A673 (cell line): ENCODE results near the gene DISP3. TPM values are rescaled to one million over a fixed set of nuclear protein-coding genes. Genes with fewer than 3 reads are reported as not detected.

Experiments used
- BruUV-seq: library from RNA; stranded (reverse); fragments of 400-500 nt; replicated peaks from 2 replicates; lab custom pipeline; 2021; lab: Mats Ljungman, UMichigan
- CTCF ChIA-PET: fragments of 300-600 bp; sonication (Branson Sonifier 250); formaldehyde crosslinking; loops from one replicate; lab custom pipeline; 2022; ENCODE audit warnings: antibody characterized with exemption; lab: Charles Lee
- POLR2A ChIA-PET: fragments of 300-600 bp; sonication (Branson Sonifier 250); formaldehyde crosslinking; loops from one replicate; lab custom pipeline; 2022; ENCODE audit warnings: antibody characterized with exemption; ENCODE audit not compliant: low non-redundant PET; lab: Charles Lee
- DNase-seq: peaks from one replicate; pipeline ENCODE4 v3.0.0-alpha.2; 2015; ENCODE audit warnings: low spot score
- H3K27ac ChIP-seq: fragments of 200-600 bp; sonication (generic); 2 replicates; pipeline ENCODE4 v1.5.1; 2016; ENCODE audit warnings: mixed run types, low read depth, mild to moderate bottlenecking, mixed read lengths, antibody characterized with exemption, low read length; ENCODE audit not compliant: poor library complexity, severe bottlenecking
- H3K27me3 ChIP-seq: fragments of 200-600 bp; sonication (generic); replicated peaks from 2 replicates; pipeline ENCODE4 v1.6.1; 2017; ENCODE audit warnings: mixed run types, low read depth, mild to moderate bottlenecking, mixed read lengths, antibody characterized with exemption, low read length; ENCODE audit not compliant: insufficient read depth, poor library complexity
- H3K36me3 ChIP-seq: fragments of 200-600 bp; sonication (generic); 2 replicates; pipeline ENCODE4 v1.6.1; 2016; ENCODE audit warnings: mixed run types, mild to moderate bottlenecking, mixed read lengths, antibody characterized with exemption, low read length; ENCODE audit not compliant: insufficient read depth, poor library complexity, severe bottlenecking
- H3K4me1 ChIP-seq: fragments of 200-600 bp; sonication (generic); 2 replicates; pipeline ENCODE4 v1.6.1; 2017; ENCODE audit warnings: mixed run types, mild to moderate bottlenecking, mixed read lengths, antibody characterized with exemption, low read length; ENCODE audit not compliant: insufficient read depth, poor library complexity, severe bottlenecking
- H3K4me3 ChIP-seq: fragments of 200-600 bp; sonication (generic); 2 replicates; pipeline ENCODE4 v1.5.1; 2016; ENCODE audit warnings: low read depth, mixed run types, mild to moderate bottlenecking, mixed read lengths, low read length; ENCODE audit not compliant: poor library complexity, severe bottlenecking
- H3K9me3 ChIP-seq: fragments of 200-600 bp; sonication (generic); 2 replicates; pipeline ENCODE4 v1.6.1; 2016; ENCODE audit warnings: mixed run types, low read depth, mild to moderate bottlenecking, mixed read lengths, antibody characterized with exemption, low read length; ENCODE audit not compliant: poor library complexity, severe bottlenecking
- CTCF ChIP-seq: fragments of 300-800, 200-600 bp; sonication (generic); conservative IDR thresholded peaks from 2 replicates; pipeline ENCODE4 v1.5.1; 2017; ENCODE audit warnings: low read depth, mild to moderate bottlenecking, antibody characterized with exemption, low read length, moderate library complexity, mixed read lengths
- EZH2 ChIP-seq: fragments of 200-600 bp; sonication (generic); IDR thresholded peaks from 2 replicates; pipeline ENCODE4 v1.6.1; 2017; ENCODE audit warnings: borderline replicate concordance, low read depth, mild to moderate bottlenecking, mixed read lengths, antibody characterized with exemption, low read length; ENCODE audit not compliant: poor library complexity, severe bottlenecking
- intact Hi-C: fragments of 100-400 bp; cut with micrococcal nuclease; formaldehyde crosslinking; loops from one replicate; pipeline ENCODE4 v1.10.0; 2022; ENCODE audit not compliant: unreplicated experiment
- total RNA-seq: library from RNA; stranded (reverse); gene quantifications from 2 replicates; pipeline ENCODE4 v1.2.3, GENCODE V29; 2021

The DISP3 gene
- total RNA-seq, 1 experiment from 2014 or later, result 0.49 TPM

DNA sequence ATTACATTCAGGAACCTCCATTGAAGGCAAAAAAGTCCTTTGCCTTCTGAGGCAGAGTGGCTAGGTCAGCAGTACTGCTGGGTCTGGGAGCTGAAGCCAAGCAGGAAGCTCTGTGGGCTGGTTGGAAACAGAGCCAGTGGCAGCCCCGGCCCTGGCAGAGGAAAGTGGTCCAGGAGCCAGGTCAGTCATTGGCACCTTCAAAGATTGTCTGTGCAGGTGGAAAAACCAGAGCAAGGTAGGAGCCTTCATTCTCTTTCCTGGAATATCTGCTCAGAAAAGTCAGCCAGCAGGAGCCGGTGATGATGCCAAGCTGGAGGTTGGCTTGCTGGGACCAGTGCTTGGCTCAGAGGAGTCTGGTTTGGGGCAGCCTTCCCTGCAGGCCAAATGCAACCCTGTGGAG lies 12.5 kb upstream of the DISP3 start:
- Histone ChIP-seq H3K27ac (no peak overlapping the region), H3K4me3 (no peak overlapping the region), H3K27me3 (peaks cover 74% of the 10 kb centered on the region), H3K9me3 (no peaks in the 10 kb centered on the region), H3K36me3 (no peaks in the 10 kb centered on the region), H3K4me1 (no peaks in the 10 kb centered on the region)
- no peak for DNase-seq
- CTCF ChIA-PET, result no interaction called here
- POLR2A ChIA-PET, result no interaction called here
- intact Hi-C loops, result no loop called here
- TF ChIP-seq EZH2 (no peak), CTCF (no peak)
- BruUV-seq, result no TSS peak

DNA sequence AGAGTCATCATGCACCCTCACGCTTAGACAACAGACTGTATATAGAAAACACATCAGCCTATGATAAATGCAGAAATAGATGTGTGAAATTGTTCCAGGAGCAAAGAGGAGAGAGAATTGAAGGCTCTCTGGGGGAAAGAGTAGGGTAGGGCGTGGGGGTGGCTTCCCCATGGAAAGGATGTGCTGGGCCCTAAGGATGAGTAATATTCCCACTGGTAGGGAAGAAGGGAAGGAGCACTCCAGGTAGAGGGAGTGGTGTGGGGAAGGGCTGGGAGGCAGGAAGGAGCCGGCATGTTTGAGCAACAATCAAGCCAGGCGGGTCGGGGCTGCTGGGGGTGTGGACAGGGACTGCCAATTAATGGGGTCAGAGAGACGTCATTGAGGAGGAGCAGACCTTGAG lies 10.1 kb upstream of the DISP3 start:
- CTCF ChIA-PET, result no interaction called here
- intact Hi-C loops, result no loop called here
- POLR2A ChIA-PET, result no interaction called here

GRCh38 chr1:11470912-11471311 lies 8.0 kb upstream of the DISP3 start:
- Histone ChIP-seq H3K4me1 (no peaks in the 10 kb centered on the region), H3K9me3 (no peaks in the 10 kb centered on the region), H3K36me3 (no peaks in the 10 kb centered on the region), H3K27ac (no peak overlapping the region), H3K27me3 (peaks cover 50% of the 10 kb centered on the region), H3K4me3 (no peak overlapping the region)
- no TSS peak for BruUV-seq
- intact Hi-C loops, result no loop called here
- POLR2A ChIA-PET, result no interaction called here
- TF ChIP-seq EZH2 (no peak), CTCF (no peak)
- CTCF ChIA-PET, result no interaction called here
- DNase-seq, result no peak

More for the DNA sequence above, 10.1 kb upstream of the DISP3 start:
- H3K27ac ChIP-seq, result no peak overlapping the region
- H3K4me3 ChIP-seq, result no peak overlapping the region
- no peaks in the 10 kb centered on the region for H3K4me1 ChIP-seq
- no TSS peak for BruUV-seq
- H3K27me3 ChIP-seq, result peaks cover 51% of the 10 kb centered on the region
- H3K9me3 ChIP-seq, result no peaks in the 10 kb centered on the region
- TF ChIP-seq CTCF (no peak), EZH2 (no peak)
- no peak for DNase-seq
- H3K36me3 ChIP-seq, result no peaks in the 10 kb centered on the region
